ENCODE data around the gene DYNLRB2.

DYNLRB2 gene

DNA sequence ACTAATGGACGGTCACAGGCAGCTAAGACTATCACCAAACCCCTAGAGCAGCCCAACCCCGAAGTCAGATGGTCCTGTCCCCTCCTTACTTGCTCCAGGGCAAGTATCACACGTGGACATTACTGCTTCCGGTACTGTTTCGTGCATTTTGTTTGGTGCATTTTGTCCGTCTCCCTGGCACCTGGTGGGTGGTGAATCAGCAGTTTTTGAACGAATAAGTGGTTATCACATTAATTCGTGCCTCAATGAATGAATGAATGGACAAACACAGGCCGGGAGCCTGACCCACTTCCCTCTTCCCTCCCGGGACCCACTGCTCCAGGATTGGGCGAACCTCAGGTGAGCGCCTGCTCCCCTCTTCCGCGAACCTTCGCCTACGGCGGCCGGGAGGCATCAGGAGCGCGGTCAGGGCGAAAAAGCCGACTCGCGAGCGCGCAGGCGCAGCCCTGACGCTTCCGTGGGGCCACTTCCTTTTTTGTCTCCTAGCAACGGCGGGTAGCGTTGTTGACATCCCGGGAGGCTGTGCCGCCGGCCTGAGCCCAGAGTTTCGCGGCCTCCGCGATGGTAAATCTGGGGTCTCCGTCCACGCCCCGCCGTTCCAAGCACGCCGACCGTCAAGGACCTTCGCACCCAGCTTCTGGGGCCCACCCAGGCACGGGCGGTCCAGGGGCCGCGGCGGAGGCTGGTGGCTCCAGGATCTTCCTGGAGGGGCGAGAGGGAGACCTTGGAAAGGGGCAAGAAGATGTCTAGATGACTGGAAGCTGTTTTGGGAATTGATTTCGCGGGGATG is at the start of gene DYNLRB2:
Gene DYNLRB2 (plus strand): TSS at position 478 of the 790 bp plus-strand sequence. CDS start 84 bp downstream, at position 562.
- peak within 1 kb of the TSS; percentile 46; the same call in 1 of the 2 replicates for H3K27ac ChIP-seq (ENCODE audit: low read length)

DNA sequence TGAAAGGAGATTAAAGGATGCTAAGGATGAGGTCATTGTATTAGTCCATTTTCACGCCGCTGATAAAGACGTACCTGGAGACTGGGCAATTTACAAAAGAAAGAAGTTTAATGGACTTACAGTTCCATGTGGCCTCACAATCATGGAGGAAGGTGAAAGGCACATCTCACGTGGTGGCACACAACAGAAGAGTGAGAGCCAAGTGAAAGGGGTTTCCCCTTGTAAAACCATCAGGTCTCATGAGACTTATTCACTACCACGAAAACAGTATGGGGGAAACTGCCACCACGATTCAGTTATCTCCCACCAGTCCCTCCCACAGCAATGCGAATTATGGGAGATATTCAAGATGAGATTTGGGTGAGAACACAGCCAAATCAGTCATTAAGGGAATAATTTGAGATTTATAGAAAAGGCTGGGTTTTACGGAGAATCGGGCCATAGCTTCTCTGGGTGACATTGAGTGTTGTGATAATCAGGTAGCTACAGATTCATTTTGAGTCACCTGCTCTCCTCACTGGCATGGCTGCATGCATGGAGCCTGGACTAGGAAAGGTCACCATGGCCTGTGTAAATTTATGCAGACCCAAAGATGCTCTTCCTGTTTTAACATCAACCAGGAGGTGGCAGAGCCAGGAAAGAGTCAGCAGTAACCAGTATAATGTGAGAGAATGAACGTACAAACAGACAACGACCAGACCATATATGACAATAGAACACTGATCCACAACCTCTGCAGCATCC is 40.5 kb upstream of the DYNLRB2 start:
- no peaks in the 10 kb centered on the region for H3K36me3 ChIP-seq (replicated peaks; ENCODE audit: insufficient read depth, low read length)
- H3K9me2 ChIP-seq (replicated peaks; ENCODE audit: insufficient read depth, low read length): no peaks in the 10 kb centered on the region
- H3K9me3 ChIP-seq (replicated peaks; ENCODE audit: insufficient read depth, low read length): no peaks in the 10 kb centered on the region
- H3K27me3 ChIP-seq (replicated peaks; ENCODE audit: insufficient read depth, low read length): no peaks in the 10 kb centered on the region
- no peaks in the 10 kb centered on the region for H3K79me2 ChIP-seq (ENCODE audit: low read length)
- no peak for DNase-seq
- no peak overlapping the region for H2AFZ ChIP-seq (ENCODE audit: low read length)
- no peaks in the 10 kb centered on the region for H4K20me1 ChIP-seq (ENCODE audit: insufficient read depth, low read length)
- H3K9ac ChIP-seq (ENCODE audit: low read length): no peak overlapping the region
- no peaks in the 10 kb centered on the region for H3F3A ChIP-seq (ENCODE audit: insufficient read depth, low read length)
- H3K4me2 ChIP-seq (ENCODE audit: low read depth, low read length): no peak overlapping the region
- no peaks in the 10 kb centered on the region for H3K4me1 ChIP-seq (ENCODE audit: low read length)
- no peak overlapping the region for H3K4me3 ChIP-seq (ENCODE audit: low read length)
- H3K27ac ChIP-seq (ENCODE audit: low read length): no peak overlapping the region
- TF ChIP-seq EZH2 (optimal IDR thresholded peaks at IDR 0.05; ENCODE audit: low read depth, low read length): no peak
- TF ChIP-seq, protein P1, sequence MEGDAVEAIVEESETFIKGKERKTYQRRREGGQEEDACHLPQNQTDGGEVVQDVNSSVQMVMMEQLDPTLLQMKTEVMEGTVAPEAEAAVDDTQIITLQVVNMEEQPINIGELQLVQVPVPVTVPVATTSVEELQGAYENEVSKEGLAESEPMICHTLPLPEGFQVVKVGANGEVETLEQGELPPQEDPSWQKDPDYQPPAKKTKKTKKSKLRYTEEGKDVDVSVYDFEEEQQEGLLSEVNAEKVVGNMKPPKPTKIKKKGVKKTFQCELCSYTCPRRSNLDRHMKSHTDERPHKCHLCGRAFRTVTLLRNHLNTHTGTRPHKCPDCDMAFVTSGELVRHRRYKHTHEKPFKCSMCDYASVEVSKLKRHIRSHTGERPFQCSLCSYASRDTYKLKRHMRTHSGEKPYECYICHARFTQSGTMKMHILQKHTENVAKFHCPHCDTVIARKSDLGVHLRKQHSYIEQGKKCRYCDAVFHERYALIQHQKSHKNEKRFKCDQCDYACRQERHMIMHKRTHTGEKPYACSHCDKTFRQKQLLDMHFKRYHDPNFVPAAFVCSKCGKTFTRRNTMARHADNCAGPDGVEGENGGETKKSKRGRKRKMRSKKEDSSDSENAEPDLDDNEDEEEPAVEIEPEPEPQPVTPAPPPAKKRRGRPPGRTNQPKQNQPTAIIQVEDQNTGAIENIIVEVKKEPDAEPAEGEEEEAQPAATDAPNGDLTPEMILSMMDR (IDR thresholded peaks at IDR 0.05; ENCODE audit: low read length): no peak
- TF ChIP-seq EZH2phosphoT487 (IDR thresholded peaks at IDR 0.05; ENCODE audit: low read length): no peak

More for the DNA sequence above, at the start of gene DYNLRB2:
- H3K9me2 ChIP-seq (replicated peaks; ENCODE audit: insufficient read depth, low read length): no peaks in the 10 kb centered on the region
- H3K79me2 ChIP-seq (ENCODE audit: low read length): no peaks in the 10 kb centered on the region
- H3K4me1 ChIP-seq (ENCODE audit: low read length): no peaks in the 10 kb centered on the region
- no peak for TF ChIP-seq EZH2phosphoT487 (IDR thresholded peaks at IDR 0.05; ENCODE audit: low read length)
- no peak for TF ChIP-seq EZH2 (optimal IDR thresholded peaks at IDR 0.05; ENCODE audit: low read depth, low read length)
- TF ChIP-seq, protein P1 (IDR thresholded peaks at IDR 0.05; ENCODE audit: low read length): no peak
- no peaks in the 10 kb centered on the region for H3F3A ChIP-seq (ENCODE audit: insufficient read depth, low read length)
- H3K27me3 ChIP-seq (replicated peaks; ENCODE audit: insufficient read depth, low read length): no peaks in the 10 kb centered on the region
- H3K36me3 ChIP-seq (replicated peaks; ENCODE audit: insufficient read depth, low read length): no peaks in the 10 kb centered on the region
- H3K9me3 ChIP-seq (replicated peaks; ENCODE audit: insufficient read depth, low read length): no peaks in the 10 kb centered on the region
- H2AFZ ChIP-seq (ENCODE audit: low read length): peak within 1 kb of the TSS; percentile 93
- H4K20me1 ChIP-seq (ENCODE audit: insufficient read depth, low read length): no peaks in the 10 kb centered on the region
- peak within 1 kb of the TSS; percentile 69 for H3K4me3 ChIP-seq (ENCODE audit: low read length)
- DNase-seq: peak; percentile 88
- peak within 1 kb of the TSS; percentile 87 for H3K4me2 ChIP-seq (ENCODE audit: low read depth, low read length)
- H3K9ac ChIP-seq (ENCODE audit: low read length): peak within 1 kb of the TSS; percentile 64

DNA sequence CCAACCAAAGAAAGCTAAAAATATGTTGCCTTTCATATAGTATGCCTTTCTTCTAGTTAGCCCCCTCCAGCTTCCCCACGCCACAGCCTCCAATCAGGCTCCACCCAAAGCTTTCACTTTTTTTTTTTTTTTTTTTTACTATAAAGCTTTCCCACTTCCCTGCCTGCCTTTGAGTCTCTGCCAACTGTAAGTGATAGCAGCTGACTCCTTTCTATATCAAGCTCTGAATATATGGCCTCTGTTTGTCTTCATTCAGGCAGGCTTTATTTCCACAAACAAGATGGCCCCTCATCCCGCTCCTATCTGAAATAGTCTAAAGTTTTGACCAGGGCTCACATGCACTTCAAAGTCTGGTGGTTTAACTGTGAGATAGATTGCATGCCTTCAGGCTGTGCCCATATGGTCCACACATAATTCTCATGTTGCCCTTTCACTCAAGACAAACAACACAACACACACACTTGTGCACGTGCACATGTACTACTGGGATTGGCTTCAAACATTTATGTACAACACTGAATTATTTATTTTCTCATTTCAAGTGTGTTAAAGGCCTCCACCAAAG is 39.8 kb upstream of the DYNLRB2 start:
- Histone ChIP-seq H3K27me3 (replicated peaks; ENCODE audit: insufficient read depth, low read length) (no peaks in the 10 kb centered on the region), H3K4me2 (ENCODE audit: low read depth, low read length) (no peak overlapping the region), H3K4me1 (ENCODE audit: low read length) (no peaks in the 10 kb centered on the region), H4K20me1 (ENCODE audit: insufficient read depth, low read length) (no peaks in the 10 kb centered on the region), H3K9me2 (replicated peaks; ENCODE audit: insufficient read depth, low read length) (no peaks in the 10 kb centered on the region), H2AFZ (ENCODE audit: low read length) (no peak overlapping the region), H3F3A (ENCODE audit: insufficient read depth, low read length) (no peaks in the 10 kb centered on the region), H3K27ac (ENCODE audit: low read length) (no peak overlapping the region), H3K79me2 (ENCODE audit: low read length) (no peaks in the 10 kb centered on the region), H3K9ac (ENCODE audit: low read length) (no peak overlapping the region), H3K36me3 (replicated peaks; ENCODE audit: insufficient read depth, low read length) (no peaks in the 10 kb centered on the region), H3K9me3 (replicated peaks; ENCODE audit: insufficient read depth, low read length) (no peaks in the 10 kb centered on the region), H3K4me3 (ENCODE audit: low read length) (no peak overlapping the region)
- no peak for DNase-seq
- TF ChIP-seq EZH2phosphoT487 (IDR thresholded peaks at IDR 0.05; ENCODE audit: low read length) (no peak), EZH2 (optimal IDR thresholded peaks at IDR 0.05; ENCODE audit: low read depth, low read length) (no peak)
- TF ChIP-seq, protein P1 (IDR thresholded peaks at IDR 0.05; ENCODE audit: low read length): no peak
